Brain microvascular endothelial cell (primary cell): Measurements from ENCODE around the gene CFAP97.

Source experiments
- DNase-seq: peaks from one replicate; pipeline ENCODE4 v3.0.0-alpha.2; 2020
- H3K27ac ChIP-seq: fragments of 250-450 bp; sonication (Bioruptor Pico); 2 replicates; pipeline ENCODE4 v1.5.1; 2020; ENCODE audit warnings: mild to moderate bottlenecking, moderate library complexity
- H3K27me3 ChIP-seq: fragments of 250-450 bp; sonication (Bioruptor Pico); replicated peaks from 2 replicates; pipeline ENCODE4 v1.5.1; 2020; ENCODE audit warnings: mild to moderate bottlenecking
- H3K36me3 ChIP-seq: fragments of 250-450 bp; sonication (Bioruptor Pico); replicated peaks from 2 replicates; pipeline ENCODE4 v1.5.1; 2020; ENCODE audit warnings: mild to moderate bottlenecking
- H3K4me3 ChIP-seq: 2 replicates; pipeline ENCODE4 v1.5.1; 2011; ENCODE audit warnings: low read depth, mild to moderate bottlenecking, control low read depth, low read length, moderate library complexity
- in situ Hi-C: cut with HindIII; loops from 2 replicates; pipeline ENCODE4 v1.10.0; 2017; ENCODE audit warnings: low sequenced_read_pairs, low pct_ligation_motif_present
- TF ChIP-seq, protein P1 (sequence below): IDR thresholded peaks from 2 replicates; pipeline ENCODE4 v1.5.1; 2011; ENCODE audit warnings: low read depth, mild to moderate bottlenecking, moderate library complexity, low read length, control low read depth, inconsistent platforms; ENCODE audit errors: missing control alignments

CFAP97 gene

GRCh38 chr4:185145572-185145971, 58.2 kb downstream of the CFAP97 start:
- in situ Hi-C loops, result no loop called here
- peak; percentile 52 for DNase-seq
- Histone ChIP-seq H3K4me3 (no peak overlapping the region), H3K27me3 (no peaks in the 10 kb centered on the region), H3K36me3 (peaks cover 2% of the 10 kb centered on the region), H3K27ac (no peak overlapping the region)
- TF ChIP-seq, protein P1, sequence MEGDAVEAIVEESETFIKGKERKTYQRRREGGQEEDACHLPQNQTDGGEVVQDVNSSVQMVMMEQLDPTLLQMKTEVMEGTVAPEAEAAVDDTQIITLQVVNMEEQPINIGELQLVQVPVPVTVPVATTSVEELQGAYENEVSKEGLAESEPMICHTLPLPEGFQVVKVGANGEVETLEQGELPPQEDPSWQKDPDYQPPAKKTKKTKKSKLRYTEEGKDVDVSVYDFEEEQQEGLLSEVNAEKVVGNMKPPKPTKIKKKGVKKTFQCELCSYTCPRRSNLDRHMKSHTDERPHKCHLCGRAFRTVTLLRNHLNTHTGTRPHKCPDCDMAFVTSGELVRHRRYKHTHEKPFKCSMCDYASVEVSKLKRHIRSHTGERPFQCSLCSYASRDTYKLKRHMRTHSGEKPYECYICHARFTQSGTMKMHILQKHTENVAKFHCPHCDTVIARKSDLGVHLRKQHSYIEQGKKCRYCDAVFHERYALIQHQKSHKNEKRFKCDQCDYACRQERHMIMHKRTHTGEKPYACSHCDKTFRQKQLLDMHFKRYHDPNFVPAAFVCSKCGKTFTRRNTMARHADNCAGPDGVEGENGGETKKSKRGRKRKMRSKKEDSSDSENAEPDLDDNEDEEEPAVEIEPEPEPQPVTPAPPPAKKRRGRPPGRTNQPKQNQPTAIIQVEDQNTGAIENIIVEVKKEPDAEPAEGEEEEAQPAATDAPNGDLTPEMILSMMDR, result no peak

- no peak overlapping the region for H3K4me3 ChIP-seq
- TF ChIP-seq, protein P1, result no peak
- H3K27me3 ChIP-seq, result no peaks in the 10 kb centered on the region
- DNase-seq, result no peak
- H3K27ac ChIP-seq, result no peak overlapping the region
- H3K36me3 ChIP-seq, result no peaks in the 10 kb centered on the region
- in situ Hi-C loops, result no loop called here
Measured at GRCh38 chr4:185144601-185145240, 59.1 kb downstream of the CFAP97 start.

GRCh38 chr4:185143601-185143969, 60.2 kb downstream of the CFAP97 start:
- in situ Hi-C loops, result no loop called here
- TF ChIP-seq, protein P1, result no peak
- H3K27me3 ChIP-seq, result no peaks in the 10 kb centered on the region
- no peak for DNase-seq
- H3K27ac ChIP-seq, result no peak overlapping the region
- no peaks in the 10 kb centered on the region for H3K36me3 ChIP-seq
- H3K4me3 ChIP-seq, result peak overlapping the region; percentile 73

DNA sequence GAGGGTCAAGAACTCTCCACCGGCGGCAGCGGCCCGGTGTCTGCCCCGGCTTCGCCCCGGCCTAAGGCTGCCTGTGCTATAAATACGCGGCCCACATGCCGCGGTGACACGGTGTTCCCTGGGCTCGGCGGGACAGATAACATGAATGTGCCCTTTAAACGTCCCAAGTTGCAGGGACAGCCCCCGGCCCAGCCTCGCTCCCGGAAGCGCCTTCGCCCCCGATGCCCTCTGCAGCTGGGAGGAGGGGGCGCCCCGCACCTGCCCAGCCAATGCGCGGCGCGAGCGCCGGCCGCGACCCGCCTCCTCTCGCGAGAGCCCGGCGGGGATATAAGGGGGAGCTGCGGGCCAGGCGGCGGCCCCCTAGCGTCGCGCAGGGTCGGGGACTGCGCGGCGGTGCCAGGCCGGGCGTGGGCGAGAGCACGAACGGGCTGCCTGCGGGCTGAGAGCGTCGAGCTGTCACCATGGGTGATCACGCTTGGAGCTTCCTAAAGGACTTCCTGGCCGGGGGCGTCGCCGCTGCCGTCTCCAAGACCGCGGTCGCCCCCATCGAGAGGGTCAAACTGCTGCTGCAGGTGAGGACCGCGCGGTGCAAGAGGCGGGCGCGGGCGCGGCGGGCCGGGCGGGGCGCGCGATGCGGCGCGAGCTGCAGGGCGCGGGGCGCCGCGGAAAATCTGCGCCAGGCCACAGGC, 60.7 kb downstream of the CFAP97 start, which contains the start of gene SLC25A4:
Gene SLC25A4 (plus strand): TSS at position 355 of the 689 bp plus-strand sequence. CDS start 107 bp downstream, at position 462.
- TF ChIP-seq, protein P1, result peak; percentile 42

GRCh38 chr4:185142564-185142911, 61.3 kb downstream of the CFAP97 start:
- Histone ChIP-seq H3K27me3 (no peaks in the 10 kb centered on the region), H3K36me3 (no peaks in the 10 kb centered on the region), H3K4me3 (peak overlapping the region; percentile 73), H3K27ac (no peak overlapping the region)
- TF ChIP-seq, protein P1, result no peak
- in situ Hi-C loops, result no loop called here
- no peak for DNase-seq

More for the DNA sequence above, 60.7 kb downstream of the CFAP97 start, which contains the start of gene SLC25A4:
- in situ Hi-C loops, result no loop called here
- H3K27ac ChIP-seq, result no peak within 1 kb of the TSS
- no peaks in the 10 kb centered on the region for H3K36me3 ChIP-seq
- H3K4me3 ChIP-seq, result peak within 1 kb of the TSS; percentile 73
- no peaks in the 10 kb centered on the region for H3K27me3 ChIP-seq
- peak; percentile 40 for DNase-seq

DNA sequence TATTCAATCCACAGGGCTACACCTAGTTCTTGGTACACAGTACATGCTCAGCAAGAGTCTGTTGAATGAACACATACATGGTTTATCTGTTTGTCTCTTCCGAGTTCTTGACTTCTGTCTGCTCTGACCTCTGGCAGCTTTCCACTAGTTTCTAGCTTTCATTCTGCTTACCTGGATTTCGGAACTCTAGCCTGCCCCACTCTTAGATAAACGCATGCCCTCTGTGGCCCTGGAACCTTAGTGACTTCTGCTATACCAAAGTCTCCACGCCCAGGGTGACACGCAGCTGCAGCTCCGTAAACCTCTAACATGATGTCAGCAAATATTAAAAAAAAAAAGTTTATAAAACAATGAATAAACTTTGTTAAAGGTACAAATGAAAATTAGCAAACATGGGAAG, 62.0 kb downstream of the CFAP97 start:
- Histone ChIP-seq H3K36me3 (no peaks in the 10 kb centered on the region), H3K27me3 (no peaks in the 10 kb centered on the region), H3K27ac (no peak overlapping the region), H3K4me3 (no peak overlapping the region)
- TF ChIP-seq, protein P1, result no peak
- DNase-seq, result no peak
- in situ Hi-C loops, result no loop called here
